Fibroblast of lung (primary cell): Measurements from ENCODE around the gene SREBF1. TPM values are rescaled to one million over a fixed set of nuclear protein-coding genes. Genes with fewer than 3 reads are reported as not detected.

Experiments used
- DNase-seq, 2 donors: peaks; one replicate each; pipeline versions ENCODE4 v3.0.0 to v3.0.0-alpha.2; 2010; ENCODE audit warnings: low read depth in 2 of 2
- H2AFZ ChIP-seq: 2 replicates; pipeline ENCODE4 v1.5.1; 2012; ENCODE audit warnings: low read length, control low read depth, inconsistent platforms
- H3K27ac ChIP-seq: 2 replicates; pipeline ENCODE4 v1.5.1; 2011; ENCODE audit warnings: low read length, control low read depth; ENCODE audit not compliant: insufficient read depth
- H3K27me3 ChIP-seq: 2 replicates; pipeline ENCODE4 v1.5.1; 2011; ENCODE audit warnings: mild to moderate bottlenecking, low read length; ENCODE audit not compliant: control insufficient read depth, insufficient read depth
- H3K36me3 ChIP-seq: 2 replicates; pipeline ENCODE4 v1.5.1; 2011; ENCODE audit warnings: low read length; ENCODE audit not compliant: control insufficient read depth, insufficient read depth
- H3K4me1 ChIP-seq: 2 replicates; pipeline ENCODE4 v1.5.1; 2011; ENCODE audit warnings: low read length; ENCODE audit not compliant: control insufficient read depth, insufficient read depth; ENCODE audit errors: extremely low read depth
- H3K4me2 ChIP-seq: 2 replicates; pipeline ENCODE4 v1.5.1; 2011; ENCODE audit warnings: low read length, control low read depth; ENCODE audit not compliant: insufficient read depth; ENCODE audit errors: extremely low read depth
- H3K4me3 ChIP-seq, 4 experiments: fragments of 200-600 bp in 1 of 4; sonication (generic) in 1 of 4; replicated peaks in 1 of 4; 2 replicates each; pipeline ENCODE4 v1.5.1; 2011 to 2016; ENCODE audit warnings: low read length in 4 of 4, low read depth in 3 of 4, mild to moderate bottlenecking in 3 of 4, control low read depth in 2 of 4, inconsistent platforms in 1 of 4, mixed read lengths in 1 of 4; ENCODE audit not compliant: insufficient read depth in 1 of 4; ENCODE audit errors: control extremely low read depth in 1 of 4
- H3K79me2 ChIP-seq: 2 replicates; pipeline ENCODE4 v1.5.1; 2012; ENCODE audit warnings: mild to moderate bottlenecking, low read length, inconsistent platforms; ENCODE audit not compliant: control insufficient read depth, insufficient read depth
- H3K9ac ChIP-seq: 2 replicates; pipeline ENCODE4 v1.5.1; 2011; ENCODE audit warnings: mild to moderate bottlenecking, low read length, control low read depth; ENCODE audit not compliant: insufficient read depth
- H3K9me3 ChIP-seq: 2 replicates; pipeline ENCODE4 v1.5.1; 2012; ENCODE audit warnings: low read depth, low read length; ENCODE audit not compliant: control insufficient read depth, insufficient read depth
- H4K20me1 ChIP-seq: 2 replicates; pipeline ENCODE4 v1.5.1; 2011; ENCODE audit warnings: low read length; ENCODE audit not compliant: control insufficient read depth, insufficient read depth; ENCODE audit errors: extremely low read depth
- EZH2 ChIP-seq: IDR thresholded peaks from 2 replicates; pipeline ENCODE4 v1.5.1; 2012; ENCODE audit warnings: low read length, control low read depth, mild to moderate bottlenecking; ENCODE audit errors: missing control alignments
- polyA plus RNA-seq, 2 donors: library from polyadenylated mRNA; depleted of rRNA in 1 of 2; stranded (reverse) in 1 of 2; unstranded in 1 of 2; fragments of >200 nt; gene quantifications; 2 replicates each; pipeline ENCODE4 v1.2.1, GENCODE V29; 2011 to 2012; ENCODE audit warnings: missing spikeins in 1 of 2
- total RNA-seq: library from RNA; depleted of rRNA; stranded (reverse); fragments of >200 nt; gene quantifications from 2 replicates; pipeline ENCODE4 v1.2.1, GENCODE V29; 2014
- TF ChIP-seq, protein P1 (sequence below), 2 donors: IDR thresholded peaks in 1 of 2; conservative IDR thresholded peaks in 1 of 2; 1 replicate in 1 of 2; 2 replicates in 1 of 2; pipeline ENCODE4 v1.5.1; 2011 to 2012; ENCODE audit warnings: low read length in 2 of 2, control low read depth in 1 of 2, inconsistent platforms in 1 of 2, low read depth in 1 of 2, mild to moderate bottlenecking in 1 of 2

The SREBF1 gene
- total and polyA plus RNA-seq, 2 donors (not counting 1 experiment from before 2014, with no cell fraction given): 29.7 to 77.6 TPM

DNA sequence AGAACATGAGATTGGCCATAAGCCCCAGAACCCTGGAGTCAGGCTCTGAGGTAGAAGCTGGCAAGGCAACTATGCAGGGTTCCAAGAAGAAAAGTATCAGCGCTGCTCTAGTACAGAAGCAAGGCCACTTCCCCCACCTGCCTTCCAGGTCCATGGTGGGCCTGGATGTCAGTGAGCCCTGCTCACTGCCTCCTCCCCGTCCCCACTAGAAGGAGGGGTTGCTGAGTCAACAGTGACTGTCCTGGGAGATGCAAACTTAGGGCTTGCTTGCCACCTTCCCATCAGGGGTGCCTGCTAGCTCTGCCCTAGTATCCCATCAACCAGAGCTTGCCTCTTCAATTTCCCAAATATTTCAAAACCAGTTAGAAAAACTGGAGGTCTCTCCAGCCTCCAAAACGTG lies 29.6 kb upstream of the SREBF1 start:
- no peaks in the 10 kb centered on the region for H3K9me3 ChIP-seq
- no peak for DNase-seq
- TF ChIP-seq, protein P1, sequence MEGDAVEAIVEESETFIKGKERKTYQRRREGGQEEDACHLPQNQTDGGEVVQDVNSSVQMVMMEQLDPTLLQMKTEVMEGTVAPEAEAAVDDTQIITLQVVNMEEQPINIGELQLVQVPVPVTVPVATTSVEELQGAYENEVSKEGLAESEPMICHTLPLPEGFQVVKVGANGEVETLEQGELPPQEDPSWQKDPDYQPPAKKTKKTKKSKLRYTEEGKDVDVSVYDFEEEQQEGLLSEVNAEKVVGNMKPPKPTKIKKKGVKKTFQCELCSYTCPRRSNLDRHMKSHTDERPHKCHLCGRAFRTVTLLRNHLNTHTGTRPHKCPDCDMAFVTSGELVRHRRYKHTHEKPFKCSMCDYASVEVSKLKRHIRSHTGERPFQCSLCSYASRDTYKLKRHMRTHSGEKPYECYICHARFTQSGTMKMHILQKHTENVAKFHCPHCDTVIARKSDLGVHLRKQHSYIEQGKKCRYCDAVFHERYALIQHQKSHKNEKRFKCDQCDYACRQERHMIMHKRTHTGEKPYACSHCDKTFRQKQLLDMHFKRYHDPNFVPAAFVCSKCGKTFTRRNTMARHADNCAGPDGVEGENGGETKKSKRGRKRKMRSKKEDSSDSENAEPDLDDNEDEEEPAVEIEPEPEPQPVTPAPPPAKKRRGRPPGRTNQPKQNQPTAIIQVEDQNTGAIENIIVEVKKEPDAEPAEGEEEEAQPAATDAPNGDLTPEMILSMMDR (conservative IDR thresholded peaks at IDR 0.05 in 1 of 2, IDR thresholded peaks at IDR 0.05 in 1 of 2; ENCODE audit: low read depth in 1 of 2, low read length in 2 of 2): no peak
- no peak for TF ChIP-seq EZH2
- no peak overlapping the region for H2AFZ ChIP-seq
- no peaks in the 10 kb centered on the region for H3K27me3 ChIP-seq
- H3K36me3 ChIP-seq: peaks cover 2% of the 10 kb centered on the region
- no peaks in the 10 kb centered on the region for H4K20me1 ChIP-seq
- no peak overlapping the region for H3K27ac ChIP-seq
- no peak overlapping the region for H3K4me2 ChIP-seq
- peaks cover 10% of the 10 kb centered on the region for H3K4me1 ChIP-seq
- no peaks in the 10 kb centered on the region for H3K79me2 ChIP-seq
- H3K9ac ChIP-seq: no peak overlapping the region
- no peak overlapping the region for H3K4me3 ChIP-seq

DNA sequence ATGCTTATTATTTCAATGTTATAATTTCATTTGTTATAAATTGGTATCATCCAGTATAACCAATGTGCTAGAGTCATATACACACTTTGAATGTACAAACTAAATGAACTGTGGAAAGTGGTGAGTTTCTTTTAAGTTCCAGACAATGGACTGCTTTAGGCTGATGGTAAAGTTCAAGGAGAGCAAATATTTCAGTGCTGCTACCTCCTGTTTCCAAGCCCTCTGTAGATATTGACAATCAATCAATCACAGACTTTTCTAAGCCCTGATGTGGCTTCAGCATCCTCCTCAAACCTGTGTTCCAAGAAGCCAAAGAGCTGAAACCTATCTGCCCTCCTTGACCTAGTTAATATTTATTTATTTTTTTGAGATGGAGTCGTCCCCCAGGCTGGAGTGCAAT lies 28.2 kb upstream of the SREBF1 start:
- H3K27me3 ChIP-seq: no peaks in the 10 kb centered on the region
- peaks cover 10% of the 10 kb centered on the region for H3K4me1 ChIP-seq
- H3K4me3 ChIP-seq: no peak overlapping the region
- H3K4me2 ChIP-seq: no peak overlapping the region
- no peak overlapping the region for H3K9ac ChIP-seq
- peaks cover 2% of the 10 kb centered on the region for H3K36me3 ChIP-seq
- no peak overlapping the region for H2AFZ ChIP-seq
- TF ChIP-seq, protein P1 (conservative IDR thresholded peaks at IDR 0.05 in 1 of 2, IDR thresholded peaks at IDR 0.05 in 1 of 2; ENCODE audit: low read depth in 1 of 2, low read length in 2 of 2): no peak
- TF ChIP-seq EZH2: no peak
- H3K27ac ChIP-seq: no peak overlapping the region
- no peaks in the 10 kb centered on the region for H3K9me3 ChIP-seq
- H3K79me2 ChIP-seq: no peaks in the 10 kb centered on the region
- DNase-seq: no peak
- H4K20me1 ChIP-seq: no peaks in the 10 kb centered on the region

DNA sequence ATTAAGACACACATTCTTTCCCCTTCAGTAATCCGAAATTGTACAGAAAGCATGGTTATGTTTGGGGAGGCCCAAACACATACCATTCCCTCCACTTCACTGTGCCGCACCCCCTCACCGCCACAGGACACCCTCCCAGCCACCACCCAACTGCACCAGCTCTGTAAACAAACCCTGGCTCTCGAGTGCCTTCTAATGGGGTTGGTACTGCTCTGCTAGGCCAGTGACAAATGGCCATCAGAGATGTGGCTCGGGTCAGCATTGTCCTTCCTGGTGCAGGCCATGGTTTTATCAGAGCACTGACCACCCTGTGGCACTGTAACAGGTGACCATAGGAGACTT lies 24.0 kb upstream of the SREBF1 start:
- no peak overlapping the region for H3K9ac ChIP-seq
- H3K4me2 ChIP-seq: no peak overlapping the region
- no peak overlapping the region for H3K27ac ChIP-seq
- H3K4me1 ChIP-seq: no peaks in the 10 kb centered on the region
- H3K9me3 ChIP-seq: no peaks in the 10 kb centered on the region
- H4K20me1 ChIP-seq: no peaks in the 10 kb centered on the region
- no peaks in the 10 kb centered on the region for H3K79me2 ChIP-seq
- H2AFZ ChIP-seq: no peak overlapping the region
- H3K27me3 ChIP-seq: no peaks in the 10 kb centered on the region
- H3K4me3 ChIP-seq: no peak overlapping the region
- no peak for DNase-seq
- no peaks in the 10 kb centered on the region for H3K36me3 ChIP-seq
- TF ChIP-seq EZH2: no peak
- TF ChIP-seq, protein P1 (conservative IDR thresholded peaks at IDR 0.05 in 1 of 2, IDR thresholded peaks at IDR 0.05 in 1 of 2; ENCODE audit: low read depth in 1 of 2, low read length in 2 of 2): no peak
